ENCODE results near the gene NFIB. TPM values are rescaled to one million over a fixed set of nuclear protein-coding genes. Genes with fewer than 3 reads are reported as not detected.

NFIB gene
- total and polyA plus RNA-seq, 10 of the 15 experiments (the other 5 are each of a cell fraction or from before 2014, with no cell fraction given), result under 0.01 to 0.19 (median 0.05) TPM; not detected in 3

DNA sequence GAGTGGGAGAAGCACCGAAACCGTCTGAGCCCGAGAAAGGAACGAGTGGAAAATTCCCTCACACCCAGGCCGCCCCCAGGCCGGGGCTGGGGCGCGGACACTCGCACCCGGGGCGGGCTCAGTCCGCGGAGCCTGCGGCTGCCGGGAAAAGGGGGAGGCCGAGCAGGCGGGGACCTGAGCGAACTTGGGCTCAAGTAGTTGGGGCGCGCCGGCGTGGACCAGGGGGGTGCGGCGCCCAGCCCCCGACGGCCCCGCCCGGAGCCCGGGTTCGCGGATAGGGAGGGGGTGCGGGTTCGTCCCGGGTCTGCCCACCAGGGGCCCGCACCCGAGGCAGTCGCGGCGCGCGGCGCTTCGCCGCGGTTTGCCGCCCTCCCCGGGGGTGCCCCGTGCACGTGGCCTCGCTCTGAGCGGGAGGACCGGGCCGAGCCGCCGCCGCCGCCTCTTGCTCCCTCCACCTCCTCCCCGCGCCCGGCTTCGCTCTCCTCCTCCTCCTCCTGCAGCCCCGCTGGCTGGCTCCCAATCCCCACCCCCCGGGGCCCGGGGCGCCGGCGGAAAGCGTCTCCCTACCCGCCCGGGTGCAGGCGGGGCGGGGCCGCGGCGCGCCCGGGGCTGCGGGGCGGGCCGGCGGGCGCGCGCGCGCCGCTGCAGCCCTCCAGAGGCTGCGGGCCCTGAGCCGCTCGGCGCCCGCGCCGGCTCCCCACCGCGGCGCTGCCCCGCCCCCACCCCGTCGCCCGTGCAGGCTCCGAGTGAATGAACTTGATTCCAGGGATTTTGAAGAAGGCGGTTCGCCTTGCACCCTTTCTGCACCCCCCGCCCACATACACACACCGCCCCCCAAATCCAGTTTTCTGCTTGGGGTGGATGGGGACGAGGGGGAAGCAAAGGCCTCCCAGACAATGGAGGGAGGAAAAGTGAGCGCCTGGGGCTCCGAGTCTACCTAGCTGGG, 1.3 kb upstream of the NFIB start (continued):
- TF ChIP-seq HDAC6 (IDR thresholded peaks at IDR 0.05; ENCODE audit: unreplicated experiment) (no peak), TAF1 (IDR thresholded peaks at IDR 0.05; ENCODE audit: borderline replicate concordance, low read depth, low read length) (no peak), MLLT1 (IDR thresholded peaks at IDR 0.05) (no peak), NBN (IDR thresholded peaks at IDR 0.05) (no peak), SREBF2 (IDR thresholded peaks at IDR 0.05; ENCODE audit: low read length) (no peak), USF1 (IDR thresholded peaks at IDR 0.05; ENCODE audit: borderline replicate concordance, extremely low read length, insufficient read depth, low read depth, low read length) (peak; percentile 19), CBX3 (IDR thresholded peaks at IDR 0.05; ENCODE audit: borderline replicate concordance, low read depth) (no peak), NR2C1 (IDR thresholded peaks at IDR 0.05) (no peak), BHLHE40 (IDR thresholded peaks at IDR 0.05; ENCODE audit: borderline replicate concordance in 1 of 2, low read depth in 2 of 2, low read length in 1 of 2) (peak in 1 of 2 experiments; percentile 66; a peak in 2 of 4 replicates), PAX5 (IDR thresholded peaks at IDR 0.05; ENCODE audit: borderline replicate concordance, low read depth, low read length) (no peak), PML (IDR thresholded peaks at IDR 0.05; ENCODE audit: low read length) (no peak)

Data from GM12878 (cell line).